ENCODE measurements around the gene ALOX15.
"Not testable (repeated sequence)": the region's sequence is repeated elsewhere in the genome, so short reads cannot be mapped to it uniquely, and the experiment has no call there.

The ALOX15 gene

GRCh38 chr17:4596636-4597380 lies 44.7 kb downstream of the ALOX15 start:
- H3K4me3 ChIP-seq (ENCODE audit: control insufficient read depth in 1 of 7, extremely low read depth in 1 of 7, insufficient read depth in 4 of 7, low read depth in 2 of 7, low read length in 6 of 7): no peak overlapping the region
- peaks cover 0 to 2% (median 0%) of the 10 kb centered on the region in 5 experiments for H3K27me3 ChIP-seq (replicated peaks in 2 of 5; ENCODE audit: control insufficient read depth in 4 of 5, insufficient read depth in 5 of 5, low read length in 4 of 5)
- POLR2A ChIA-PET: interaction anchor here (0.6 kb wide), 1 partner anchor 52 kb away, joined by 4 read pairs; no protein-coding TSS in a partner anchor
- no peak overlapping the region for H3K27ac ChIP-seq (ENCODE audit: insufficient read depth in 1 of 2, low read depth in 1 of 2, low read length in 2 of 2, poor library complexity in 1 of 2, severe bottlenecking in 2 of 2)
- WGBS (ENCODE audit: insufficient coverage): 92% methylated on average over 32 of the region's 36 CpGs
- CTCF ChIA-PET: interaction anchor here (0.5 to 3.6 kb wide), 8 partner anchors 10 to 168 kb away, joined by 3 to 20 read pairs (median 6); partner anchors contain the start of gene SMTNL2
- H3K9me3 ChIP-seq (ENCODE audit: control extremely low read depth in 1 of 5, control insufficient read depth in 4 of 5, insufficient read depth in 2 of 5, low read depth in 1 of 5, low read length in 4 of 5): no peaks in the 10 kb centered on the region
- H3K4me1 ChIP-seq (ENCODE audit: control extremely low read depth in 1 of 4, control insufficient read depth in 4 of 4, insufficient read depth in 4 of 4, low read length in 3 of 4): peaks cover 0 to 7% (median 2%) of the 10 kb centered on the region in 4 experiments
- DNase-seq: no peak
- no peaks in the 10 kb centered on the region for H3K36me3 ChIP-seq (ENCODE audit: control insufficient read depth in 4 of 4, insufficient read depth in 4 of 4, low read length in 3 of 4)

DNA sequence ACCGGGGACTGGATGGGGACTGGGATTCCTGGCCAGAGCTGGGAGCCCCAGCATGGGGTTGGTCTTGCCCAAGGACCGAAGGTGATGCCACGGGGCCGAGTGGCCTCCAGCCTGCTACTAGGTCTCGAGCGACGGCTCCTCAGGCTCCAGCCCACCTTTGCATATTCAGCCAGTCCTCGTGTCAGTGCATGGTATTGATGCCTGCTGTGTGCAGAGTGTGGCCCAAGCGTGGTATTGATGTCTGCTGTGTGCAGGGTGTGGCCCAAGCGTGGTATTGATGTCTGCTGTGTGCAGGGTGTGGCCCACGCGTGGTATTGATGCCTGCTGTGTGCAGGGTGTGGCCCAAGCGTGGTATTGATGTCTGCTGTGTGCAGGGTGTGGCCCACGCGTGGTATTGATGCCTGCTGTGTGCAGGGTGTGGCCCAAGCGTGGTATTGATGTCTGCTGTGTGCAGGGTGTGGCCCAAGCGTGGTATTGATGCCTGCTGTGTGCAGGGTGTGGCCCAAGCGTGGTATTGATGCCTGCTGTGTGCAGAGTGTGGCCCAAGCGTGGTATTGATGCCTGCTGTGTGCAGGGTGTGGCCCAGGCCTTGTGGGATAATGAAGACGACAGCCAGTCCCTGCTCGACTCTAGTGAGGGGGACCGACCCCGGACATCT lies 45.7 kb downstream of the ALOX15 start:
- H3K36me3 ChIP-seq (ENCODE audit: control insufficient read depth in 4 of 4, insufficient read depth in 4 of 4, low read length in 3 of 4); DNase-seq; H3K4me1 ChIP-seq (ENCODE audit: control extremely low read depth in 1 of 4, control insufficient read depth in 4 of 4, insufficient read depth in 4 of 4, low read length in 3 of 4); H3K27ac ChIP-seq (ENCODE audit: insufficient read depth in 1 of 2, low read depth in 1 of 2, low read length in 2 of 2, poor library complexity in 1 of 2, severe bottlenecking in 2 of 2); H3K9me3 ChIP-seq (ENCODE audit: control extremely low read depth in 1 of 5, control insufficient read depth in 4 of 5, insufficient read depth in 2 of 5, low read depth in 1 of 5, low read length in 4 of 5); H3K4me3 ChIP-seq (ENCODE audit: control insufficient read depth in 1 of 7, extremely low read depth in 1 of 7, insufficient read depth in 4 of 7, low read depth in 2 of 7, low read length in 6 of 7); H3K27me3 ChIP-seq (replicated peaks in 2 of 5; ENCODE audit: control insufficient read depth in 4 of 5, insufficient read depth in 5 of 5, low read length in 4 of 5): not testable (repeated sequence)
- 100% methylated on average over 8 of the region's 23 CpGs for WGBS (ENCODE audit: insufficient coverage)
- POLR2A ChIA-PET: interaction anchor here (0.6 kb wide), 1 partner anchor 53 kb away, joined by 4 read pairs; no protein-coding TSS in a partner anchor
- CTCF ChIA-PET: interaction anchor here (1.0 to 3.6 kb wide), 11 partner anchors 9 to 31 kb away, joined by 3 to 20 read pairs (median 5); partner anchors contain the start of gene SMTNL2

GRCh38 chr17:4594931-4595684 lies 46.4 kb downstream of the ALOX15 start:
- H3K36me3 ChIP-seq (ENCODE audit: control insufficient read depth in 4 of 4, insufficient read depth in 4 of 4, low read length in 3 of 4): no peaks in the 10 kb centered on the region
- ChIA-PET CTCF (interaction anchor here (1.1 to 3.5 kb wide), 10 partner anchors 8 to 42 kb away, joined by 3 to 10 read pairs (median 5); partner anchors contain the start of gene SMTNL2), POLR2A (no interaction called here)
- WGBS (ENCODE audit: insufficient coverage): 21% methylated on average over 21 of the region's 29 CpGs
- no peak overlapping the region for H3K27ac ChIP-seq (ENCODE audit: insufficient read depth in 1 of 2, low read depth in 1 of 2, low read length in 2 of 2, poor library complexity in 1 of 2, severe bottlenecking in 2 of 2)
- peak; percentile 66 to 81 (median 79) for DNase-seq
- H3K9me3 ChIP-seq (ENCODE audit: control extremely low read depth in 1 of 5, control insufficient read depth in 4 of 5, insufficient read depth in 2 of 5, low read depth in 1 of 5, low read length in 4 of 5): no peaks in the 10 kb centered on the region
- H3K4me3 ChIP-seq (ENCODE audit: control insufficient read depth in 1 of 7, extremely low read depth in 1 of 7, insufficient read depth in 4 of 7, low read depth in 2 of 7, low read length in 6 of 7): peak overlapping the region in 1 of 7 experiments; percentile 38
- peaks cover 0 to 7% (median 2%) of the 10 kb centered on the region in 4 experiments for H3K4me1 ChIP-seq (ENCODE audit: control extremely low read depth in 1 of 4, control insufficient read depth in 4 of 4, insufficient read depth in 4 of 4, low read length in 3 of 4)
- H3K27me3 ChIP-seq (replicated peaks in 2 of 5; ENCODE audit: control insufficient read depth in 4 of 5, insufficient read depth in 5 of 5, low read length in 4 of 5): peaks cover 0 to 4% (median 0%) of the 10 kb centered on the region in 5 experiments

- peaks cover 0 to 4% (median 0%) of the 10 kb centered on the region in 5 experiments for H3K27me3 ChIP-seq (replicated peaks in 2 of 5; ENCODE audit: control insufficient read depth in 4 of 5, insufficient read depth in 5 of 5, low read length in 4 of 5)
- ChIA-PET POLR2A (no interaction called here), CTCF (interaction anchor here (0.8 to 3.5 kb wide), 12 partner anchors 8 to 43 kb away, joined by 3 to 10 read pairs (median 4); partner anchors contain the start of gene SMTNL2)
- 92% methylated on average over 6 of the region's 7 CpGs for WGBS (ENCODE audit: insufficient coverage)
- H3K4me1 ChIP-seq (ENCODE audit: control extremely low read depth in 1 of 4, control insufficient read depth in 4 of 4, insufficient read depth in 4 of 4, low read length in 3 of 4): peaks cover 0 to 7% (median 2%) of the 10 kb centered on the region in 4 experiments
- no peaks in the 10 kb centered on the region for H3K36me3 ChIP-seq (ENCODE audit: control insufficient read depth in 4 of 4, insufficient read depth in 4 of 4, low read length in 3 of 4)
- no peak overlapping the region for H3K4me3 ChIP-seq (ENCODE audit: control insufficient read depth in 1 of 7, extremely low read depth in 1 of 7, insufficient read depth in 4 of 7, low read depth in 2 of 7, low read length in 6 of 7)
- no peak overlapping the region for H3K27ac ChIP-seq (ENCODE audit: insufficient read depth in 1 of 2, low read depth in 1 of 2, low read length in 2 of 2, poor library complexity in 1 of 2, severe bottlenecking in 2 of 2)
- no peak for DNase-seq
- no peaks in the 10 kb centered on the region for H3K9me3 ChIP-seq (ENCODE audit: control extremely low read depth in 1 of 5, control insufficient read depth in 4 of 5, insufficient read depth in 2 of 5, low read depth in 1 of 5, low read length in 4 of 5)
These were observed 47.1 kb downstream of the ALOX15 start for GRCh38 chr17:4594406-4594805.

- Histone ChIP-seq H3K9me3 (ENCODE audit: control extremely low read depth in 1 of 5, control insufficient read depth in 4 of 5, insufficient read depth in 2 of 5, low read depth in 1 of 5, low read length in 4 of 5) (no peaks in the 10 kb centered on the region), H3K4me1 (ENCODE audit: control extremely low read depth in 1 of 4, control insufficient read depth in 4 of 4, insufficient read depth in 4 of 4, low read length in 3 of 4) (peaks cover 0 to 7% (median 2%) of the 10 kb centered on the region in 4 experiments), H3K27me3 (replicated peaks in 2 of 5; ENCODE audit: control insufficient read depth in 4 of 5, insufficient read depth in 5 of 5, low read length in 4 of 5) (peaks cover 0 to 9% (median 0%) of the 10 kb centered on the region in 5 experiments), H3K36me3 (ENCODE audit: control insufficient read depth in 4 of 4, insufficient read depth in 4 of 4, low read length in 3 of 4) (no peaks in the 10 kb centered on the region), H3K27ac (ENCODE audit: insufficient read depth in 1 of 2, low read depth in 1 of 2, low read length in 2 of 2, poor library complexity in 1 of 2, severe bottlenecking in 2 of 2) (no peak overlapping the region), H3K4me3 (ENCODE audit: control insufficient read depth in 1 of 7, extremely low read depth in 1 of 7, insufficient read depth in 4 of 7, low read depth in 2 of 7, low read length in 6 of 7) (no peak overlapping the region)
- ChIA-PET POLR2A (no interaction called here), CTCF (interaction anchor here (1.0 to 1.6 kb wide), 4 partner anchors 15 to 32 kb away, joined by 3 to 4 read pairs (median 3); no protein-coding TSS in a partner anchor)
- WGBS (ENCODE audit: insufficient coverage): 93% methylated on average over 11 of the region's 14 CpGs
- DNase-seq: no peak
These were observed 48.5 kb downstream of the ALOX15 start for GRCh38 chr17:4593021-4593421.

DNA sequence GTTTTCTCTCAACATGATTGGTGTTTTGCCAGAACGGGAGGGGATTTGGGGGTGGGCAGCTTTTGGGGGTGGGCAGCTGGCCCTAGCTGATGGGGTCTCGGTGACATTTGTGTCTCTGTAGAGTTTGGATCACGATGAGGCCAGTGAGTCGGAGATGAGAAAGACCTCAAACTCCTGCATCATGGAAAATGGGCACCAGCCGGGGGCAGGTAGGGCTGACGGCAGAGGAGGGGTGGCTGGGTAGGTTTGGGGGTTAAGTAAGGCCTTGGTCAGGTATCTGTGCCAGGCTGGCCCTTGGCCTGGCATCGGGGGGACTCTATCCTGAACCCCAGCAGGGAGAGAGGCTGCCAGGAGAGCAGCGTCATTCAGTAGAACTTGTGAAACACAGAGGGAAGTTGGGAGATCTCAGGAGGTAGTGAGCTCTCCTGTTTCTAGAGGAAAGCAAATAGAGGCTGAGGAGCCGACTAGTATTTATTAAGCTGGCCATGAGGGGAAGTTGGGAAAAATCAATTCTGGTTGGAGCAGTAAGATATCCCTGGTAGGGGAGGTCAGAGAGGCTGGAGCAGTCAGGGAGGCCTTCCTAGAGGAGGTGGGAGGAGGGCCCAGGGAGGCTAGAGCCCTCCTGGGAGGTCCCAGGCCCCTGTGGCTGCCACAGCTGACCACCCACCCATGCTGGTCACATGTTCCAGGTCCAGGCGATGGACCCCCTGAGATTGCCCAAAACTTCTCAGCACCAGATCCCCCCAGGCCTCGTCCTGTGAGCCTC lies 49.1 kb downstream of the ALOX15 start:
- H3K27ac ChIP-seq (ENCODE audit: insufficient read depth in 1 of 2, low read depth in 1 of 2, low read length in 2 of 2, poor library complexity in 1 of 2, severe bottlenecking in 2 of 2): no peak overlapping the region
- peaks cover 0 to 7% (median 2%) of the 10 kb centered on the region in 4 experiments for H3K4me1 ChIP-seq (ENCODE audit: control extremely low read depth in 1 of 4, control insufficient read depth in 4 of 4, insufficient read depth in 4 of 4, low read length in 3 of 4)
- ChIA-PET CTCF (interaction anchor here (0.7 to 1.2 kb wide), 5 partner anchors 9 to 33 kb away, joined by 3 to 4 read pairs (median 3); no protein-coding TSS in a partner anchor), POLR2A (no interaction called here)
- no peaks in the 10 kb centered on the region for H3K9me3 ChIP-seq (ENCODE audit: control extremely low read depth in 1 of 5, control insufficient read depth in 4 of 5, insufficient read depth in 2 of 5, low read depth in 1 of 5, low read length in 4 of 5)
- no peaks in the 10 kb centered on the region for H3K36me3 ChIP-seq (ENCODE audit: control insufficient read depth in 4 of 4, insufficient read depth in 4 of 4, low read length in 3 of 4)
- no peak overlapping the region for H3K4me3 ChIP-seq (ENCODE audit: control insufficient read depth in 1 of 7, extremely low read depth in 1 of 7, insufficient read depth in 4 of 7, low read depth in 2 of 7, low read length in 6 of 7)
- peaks cover 0 to 9% (median 2%) of the 10 kb centered on the region in 5 experiments for H3K27me3 ChIP-seq (replicated peaks in 2 of 5; ENCODE audit: control insufficient read depth in 4 of 5, insufficient read depth in 5 of 5, low read length in 4 of 5)
- 98% methylated on average over 11 of the region's 11 CpGs for WGBS (ENCODE audit: insufficient coverage)
- no peak for DNase-seq
